HUES48 (cell line): ENCODE measurements around the gene TSPAN2.

ENCODE experiments used
- H3K27ac ChIP-seq: one replicate; pipeline ENCODE4 v1.7.0; 2013; ENCODE audit warnings: low read depth, low read length, inconsistent platforms
- H3K27me3 ChIP-seq: 2 replicates; pipeline ENCODE4 v1.6.1; 2013; ENCODE audit warnings: mild to moderate bottlenecking, low read length; ENCODE audit not compliant: control insufficient read depth, insufficient read depth
- H3K36me3 ChIP-seq: 2 replicates; pipeline ENCODE4 v1.6.1; 2013; ENCODE audit warnings: low read length; ENCODE audit not compliant: control insufficient read depth, insufficient read depth
- H3K4me1 ChIP-seq: 2 replicates; pipeline ENCODE4 v1.6.1; 2013; ENCODE audit warnings: mild to moderate bottlenecking, low read length; ENCODE audit not compliant: control insufficient read depth, insufficient read depth
- H3K4me3 ChIP-seq: 2 replicates; pipeline ENCODE4 v1.5.1; 2013; ENCODE audit warnings: mild to moderate bottlenecking, low read depth, low read length
- H3K9ac ChIP-seq: 2 replicates; pipeline ENCODE4 v1.6.1; 2013; ENCODE audit warnings: mild to moderate bottlenecking, low read depth, low read length, moderate library complexity
- H3K9me3 ChIP-seq: 2 replicates; pipeline ENCODE4 v1.6.1; 2013; ENCODE audit warnings: low read length; ENCODE audit not compliant: control insufficient read depth, insufficient read depth

Gene TSPAN2

DNA sequence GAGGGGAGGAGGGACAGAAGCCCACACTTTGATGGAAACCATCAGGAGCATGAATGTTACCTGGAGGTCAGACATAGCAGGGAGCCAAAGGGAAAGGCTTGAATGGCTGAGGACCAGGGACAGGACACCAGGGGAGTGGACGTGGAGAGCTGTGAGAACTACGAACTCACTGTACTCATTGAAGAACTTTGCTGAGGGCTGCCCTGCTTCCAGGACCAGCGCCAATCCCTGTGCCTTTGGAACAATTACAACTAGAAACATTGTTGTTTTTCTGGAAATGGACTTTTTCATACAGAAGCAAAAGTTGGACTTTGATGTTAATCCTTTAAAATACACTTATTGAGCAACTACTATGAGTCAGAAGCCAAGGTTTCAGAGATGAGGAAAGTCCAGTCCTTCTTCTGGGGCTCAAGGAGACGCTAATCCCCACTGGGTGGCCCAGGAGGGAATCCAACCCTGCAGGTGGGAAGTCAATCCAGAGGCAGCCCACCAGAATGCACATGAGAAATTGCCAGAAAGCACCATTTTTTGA is 12.9 kb downstream of the TSPAN2 start:
- Histone ChIP-seq H3K4me1 (no peaks in the 10 kb centered on the region), H3K9ac (no peak overlapping the region), H3K9me3 (no peaks in the 10 kb centered on the region), H3K27me3 (no peaks in the 10 kb centered on the region), H3K36me3 (no peaks in the 10 kb centered on the region), H3K4me3 (no peak overlapping the region), H3K27ac (no peak overlapping the region)

DNA sequence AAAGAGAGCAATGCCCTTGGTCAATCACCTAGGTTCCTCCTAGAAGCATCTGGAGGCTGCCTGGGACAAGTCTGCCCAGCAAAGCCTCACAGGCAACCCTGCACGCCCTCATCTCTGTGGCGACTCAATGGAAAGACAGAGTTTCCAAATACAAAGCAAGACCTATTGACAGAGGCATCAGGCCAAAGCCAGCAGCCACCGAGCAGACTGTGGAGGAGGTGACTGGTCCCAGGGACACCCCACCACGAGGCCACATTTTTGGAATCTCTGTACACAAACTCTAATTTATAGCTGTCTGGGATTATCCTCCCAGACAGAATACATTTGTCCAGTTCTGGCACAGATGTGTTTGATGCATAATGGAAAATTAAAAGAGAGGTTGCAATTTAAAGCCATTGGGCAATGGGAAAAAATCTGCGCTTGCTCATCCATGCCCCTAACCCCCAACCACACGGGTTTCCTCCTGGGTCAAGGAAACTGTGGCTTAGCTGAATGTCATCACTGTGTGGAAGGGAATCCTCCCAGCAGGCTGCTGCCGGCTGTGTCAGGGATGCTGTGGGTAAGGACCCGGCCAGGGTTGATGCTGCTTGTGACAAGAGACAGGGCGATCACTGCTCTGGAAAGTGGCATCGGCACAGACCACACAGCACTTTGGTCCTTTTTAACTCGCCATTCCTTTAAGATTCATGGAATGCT is 14.3 kb downstream of the TSPAN2 start:
- Histone ChIP-seq H3K9me3 (no peaks in the 10 kb centered on the region), H3K4me1 (no peaks in the 10 kb centered on the region), H3K9ac (no peak overlapping the region), H3K36me3 (no peaks in the 10 kb centered on the region), H3K27me3 (no peaks in the 10 kb centered on the region), H3K27ac (no peak overlapping the region), H3K4me3 (no peak overlapping the region)

DNA sequence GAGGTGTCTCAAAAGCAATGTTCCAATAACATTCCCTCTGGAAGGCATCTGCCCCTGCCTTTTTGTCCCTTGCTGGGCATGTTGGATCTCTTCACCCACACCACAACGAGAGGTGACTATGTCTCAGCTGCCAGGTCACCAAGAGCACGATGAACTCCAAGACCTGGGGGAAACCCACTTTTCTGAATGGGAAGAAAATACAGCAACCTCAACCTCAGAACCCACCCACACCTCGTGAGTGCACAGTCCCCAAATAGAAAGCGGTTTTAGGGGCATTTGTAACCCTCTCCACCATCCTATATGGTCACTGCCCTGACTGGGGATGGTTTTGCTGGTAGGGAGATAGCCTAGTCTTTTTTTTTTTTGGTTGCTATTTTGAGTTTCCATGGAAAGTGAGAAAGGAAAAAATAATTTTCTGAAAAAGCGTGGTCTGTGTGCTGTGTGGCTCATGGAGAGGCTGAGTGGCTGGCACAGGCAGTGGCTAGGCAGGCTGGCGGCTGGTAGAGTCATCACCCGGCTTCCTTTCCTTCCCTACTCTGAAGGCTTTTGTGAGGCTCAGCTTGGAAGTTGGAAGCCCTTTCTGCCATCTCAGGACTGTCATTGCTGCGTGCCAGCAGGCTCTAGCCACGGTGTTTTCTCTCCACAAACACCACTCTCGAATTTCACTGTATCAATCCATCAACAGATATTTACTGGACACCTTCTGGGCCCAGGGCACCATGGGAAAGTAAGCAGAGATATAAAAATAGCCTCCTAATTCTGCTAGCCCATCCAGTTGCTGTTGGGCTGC is 15.8 kb downstream of the TSPAN2 start:
- Histone ChIP-seq H3K27ac (no peak overlapping the region), H3K9ac (no peak overlapping the region), H3K27me3 (no peaks in the 10 kb centered on the region), H3K9me3 (no peaks in the 10 kb centered on the region), H3K4me3 (no peak overlapping the region), H3K36me3 (no peaks in the 10 kb centered on the region), H3K4me1 (no peaks in the 10 kb centered on the region)

DNA sequence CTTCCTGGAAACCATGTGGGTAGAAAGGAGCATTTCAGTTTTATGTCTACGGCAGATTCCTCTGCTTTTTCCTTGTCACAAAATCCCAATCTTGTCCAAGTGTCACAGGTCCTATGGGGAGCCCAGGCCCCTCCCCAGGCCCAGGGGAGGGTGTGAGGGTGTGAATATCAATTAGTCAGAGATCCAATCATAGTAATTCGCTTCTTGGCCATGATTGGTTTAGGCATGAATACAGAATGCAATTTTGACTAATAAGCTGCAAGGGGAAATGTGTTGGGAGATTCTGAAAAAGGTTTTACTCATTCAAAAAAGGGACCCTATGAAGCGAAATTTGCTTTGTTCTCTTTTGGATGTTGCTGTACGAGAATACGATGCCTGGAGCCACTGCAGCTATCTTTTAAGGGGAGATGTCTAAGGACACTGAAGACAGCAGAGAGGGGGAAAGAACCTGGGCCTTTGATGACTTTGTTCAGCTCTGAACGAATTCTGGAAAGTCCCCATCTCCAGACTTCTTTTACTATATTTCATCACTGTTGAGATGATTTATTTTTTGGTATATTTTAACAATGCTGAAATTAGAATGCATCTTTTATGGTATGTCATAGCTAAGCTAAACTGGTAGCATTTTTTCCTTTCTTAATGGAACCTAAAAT is 18.2 kb downstream of the TSPAN2 start:
- no peak overlapping the region for H3K27ac ChIP-seq
- no peaks in the 10 kb centered on the region for H3K27me3 ChIP-seq
- no peaks in the 10 kb centered on the region for H3K9me3 ChIP-seq
- no peaks in the 10 kb centered on the region for H3K36me3 ChIP-seq
- no peak overlapping the region for H3K4me3 ChIP-seq
- no peak overlapping the region for H3K9ac ChIP-seq
- no peaks in the 10 kb centered on the region for H3K4me1 ChIP-seq

DNA sequence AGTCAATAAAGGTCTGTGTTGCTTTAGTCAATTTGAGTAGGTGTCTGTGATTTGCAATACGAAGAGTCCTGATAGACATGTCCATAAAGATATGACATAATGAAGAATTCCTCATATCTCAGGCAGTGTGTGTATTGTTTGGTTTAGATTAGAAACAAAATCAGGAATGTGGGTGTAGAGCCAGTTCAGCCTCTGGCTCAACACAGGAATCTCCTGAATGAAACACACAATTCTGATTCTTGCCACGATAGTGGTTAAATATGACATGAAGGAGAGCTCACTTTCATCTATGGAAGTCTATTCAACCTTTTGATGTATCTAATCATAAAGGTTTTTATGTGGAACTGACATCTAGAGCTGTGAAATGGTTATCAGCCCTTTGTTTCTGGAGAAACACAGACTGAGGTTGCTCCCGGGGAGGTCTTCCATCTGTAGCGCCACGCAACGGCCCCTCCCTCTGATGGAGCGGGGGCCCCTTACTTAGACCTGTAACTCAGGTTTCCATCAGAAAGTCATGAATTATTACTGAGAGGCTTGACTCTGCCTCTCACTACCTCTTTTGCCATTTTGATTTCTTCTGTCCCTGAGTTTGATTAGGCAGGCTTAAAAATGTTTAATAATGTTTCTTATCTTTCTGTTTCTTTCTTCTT is 19.5 kb downstream of the TSPAN2 start:
- H3K4me1 ChIP-seq = no peaks in the 10 kb centered on the region
- H3K36me3 ChIP-seq = no peaks in the 10 kb centered on the region
- H3K9ac ChIP-seq = no peak overlapping the region
- no peak overlapping the region for H3K27ac ChIP-seq
- H3K27me3 ChIP-seq = no peaks in the 10 kb centered on the region
- no peaks in the 10 kb centered on the region for H3K9me3 ChIP-seq
- H3K4me3 ChIP-seq = no peak overlapping the region

DNA sequence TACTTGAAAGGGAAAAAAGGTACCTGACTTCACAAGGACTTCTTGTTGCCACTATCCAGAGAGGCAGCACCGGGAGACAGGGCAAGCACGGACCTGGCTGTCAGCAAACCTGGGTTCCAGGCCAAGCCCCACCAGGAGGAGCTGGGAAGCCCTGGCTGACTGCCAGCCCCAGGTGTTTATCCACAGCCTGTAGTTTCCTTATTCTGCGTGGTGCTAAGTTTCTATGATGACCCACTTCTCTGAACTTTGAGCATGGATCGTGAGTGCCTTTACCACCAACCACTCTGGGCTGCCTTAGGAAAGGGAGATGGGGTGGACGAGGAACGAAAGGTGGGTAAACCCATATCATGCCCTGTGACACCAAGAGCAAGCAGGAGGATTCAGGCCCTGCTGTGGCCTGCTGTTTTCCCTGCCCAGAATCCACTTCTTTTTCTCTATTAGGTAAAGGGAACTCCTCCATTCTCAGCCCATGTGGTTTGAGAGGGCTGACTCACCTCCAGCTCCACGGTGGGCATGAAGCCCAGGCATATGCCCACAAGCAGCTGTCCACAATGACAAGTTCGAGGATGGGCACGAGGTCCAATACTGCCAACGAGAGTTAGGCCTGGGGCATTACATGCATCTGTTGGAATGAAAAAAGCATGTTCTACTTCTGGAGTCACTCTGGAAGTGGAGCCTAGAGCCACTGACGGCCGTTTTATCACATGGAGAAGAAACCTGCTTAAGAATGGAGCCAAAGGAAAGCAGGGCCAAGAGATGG is 20.3 kb downstream of the TSPAN2 start:
- H3K9me3 ChIP-seq = no peaks in the 10 kb centered on the region
- H3K27me3 ChIP-seq = no peaks in the 10 kb centered on the region
- H3K9ac ChIP-seq = no peak overlapping the region
- H3K4me3 ChIP-seq = no peak overlapping the region
- no peaks in the 10 kb centered on the region for H3K36me3 ChIP-seq
- H3K4me1 ChIP-seq = no peaks in the 10 kb centered on the region
- H3K27ac ChIP-seq = no peak overlapping the region

DNA sequence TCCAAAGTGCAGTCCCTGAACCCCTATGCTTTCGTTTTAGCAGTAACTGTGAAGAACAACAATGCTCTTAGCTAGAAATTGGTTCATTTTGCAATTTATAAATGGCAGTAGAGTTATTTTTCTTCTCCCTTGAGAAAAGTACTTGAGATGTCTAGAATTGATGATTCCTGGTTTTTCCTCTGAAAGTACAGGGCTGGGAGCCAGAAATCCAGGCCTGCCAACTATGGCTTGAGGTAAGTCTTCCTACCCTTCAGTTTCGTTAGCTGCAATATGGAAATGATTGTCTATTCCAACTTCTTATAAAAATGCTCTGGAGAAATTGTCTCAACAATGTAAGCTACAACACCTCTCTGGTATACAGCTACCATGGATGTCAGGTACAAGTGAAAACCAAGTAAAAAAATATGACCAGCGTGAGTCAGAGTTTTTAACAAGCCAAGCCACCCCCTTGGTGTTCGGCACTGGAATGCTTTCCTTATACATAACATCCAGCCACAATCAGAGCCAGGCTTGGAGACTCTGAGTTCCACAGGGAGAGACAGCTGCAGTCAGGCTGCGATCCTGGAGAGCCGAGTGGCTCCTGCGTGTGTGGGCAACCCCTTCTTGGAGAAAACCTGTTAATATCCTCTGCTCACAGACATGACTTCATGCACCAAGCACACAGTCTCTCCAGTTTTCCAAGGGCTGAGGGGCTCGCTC is 22.0 kb downstream of the TSPAN2 start:
- Histone ChIP-seq H3K4me3 (no peak overlapping the region), H3K36me3 (no peaks in the 10 kb centered on the region), H3K27me3 (no peaks in the 10 kb centered on the region), H3K9ac (no peak overlapping the region), H3K9me3 (no peaks in the 10 kb centered on the region), H3K4me1 (no peaks in the 10 kb centered on the region), H3K27ac (no peak overlapping the region)

DNA sequence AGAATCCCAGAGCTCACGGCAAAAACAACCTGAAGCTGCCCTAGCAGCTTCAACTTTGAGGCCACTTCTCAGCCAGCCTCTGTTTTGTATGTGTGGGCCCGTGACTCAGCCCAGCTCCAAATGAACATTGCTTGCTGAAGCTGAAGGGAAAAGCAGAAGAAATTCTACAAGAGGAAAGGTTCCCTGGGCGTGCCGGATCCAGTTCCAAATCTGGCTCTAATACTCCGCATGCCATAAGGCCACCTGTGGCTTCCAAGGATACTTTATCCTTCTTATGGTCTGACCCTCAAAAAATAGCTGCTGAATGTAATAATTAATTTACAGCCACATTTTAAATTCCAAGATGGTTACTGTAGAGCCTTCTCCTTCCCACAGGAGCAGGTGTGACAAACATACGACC is 24.3 kb downstream of the TSPAN2 start:
- Histone ChIP-seq H3K4me3 (no peak overlapping the region), H3K4me1 (no peaks in the 10 kb centered on the region), H3K27me3 (no peaks in the 10 kb centered on the region), H3K9ac (no peak overlapping the region), H3K9me3 (no peaks in the 10 kb centered on the region), H3K36me3 (no peaks in the 10 kb centered on the region), H3K27ac (no peak overlapping the region)

DNA sequence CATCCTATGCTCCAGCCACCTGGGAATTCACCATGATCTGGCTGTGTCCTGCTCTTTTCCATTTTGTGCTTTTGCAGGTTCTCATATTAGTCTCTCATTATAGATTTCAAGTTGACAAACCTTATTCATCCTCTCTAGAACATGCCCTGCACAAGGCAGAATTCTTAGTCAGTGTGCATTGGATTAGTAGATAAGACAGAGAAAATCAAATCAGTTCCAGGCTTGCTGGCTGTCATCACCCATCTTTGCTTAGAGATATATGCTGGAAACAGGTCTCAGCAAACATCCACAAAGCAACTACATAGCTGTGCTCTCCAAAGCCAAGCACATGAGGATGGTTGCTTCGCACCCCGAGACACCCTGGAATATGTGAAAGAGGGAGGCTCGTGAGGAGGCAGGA is 24.8 kb downstream of the TSPAN2 start:
- H3K4me1 ChIP-seq = no peaks in the 10 kb centered on the region
- H3K36me3 ChIP-seq = no peaks in the 10 kb centered on the region
- no peak overlapping the region for H3K27ac ChIP-seq
- no peaks in the 10 kb centered on the region for H3K27me3 ChIP-seq
- H3K9ac ChIP-seq = no peak overlapping the region
- no peaks in the 10 kb centered on the region for H3K9me3 ChIP-seq
- H3K4me3 ChIP-seq = no peak overlapping the region
